Kidney epithelial cell (primary cell): ENCODE measurements around the gene ANGPT4. TPM values are rescaled to one million over a fixed set of nuclear protein-coding genes. Genes with fewer than 3 reads are reported as not detected.

Experiments
- DNase-seq: peaks from one replicate; pipeline ENCODE4 v3.0.0-alpha.2; 2010; ENCODE audit warnings: low read depth
- H3K27me3 ChIP-seq: 2 replicates; pipeline ENCODE4 v1.6.0; 2011; ENCODE audit warnings: low read length; ENCODE audit not compliant: control insufficient read depth, insufficient read depth
- H3K36me3 ChIP-seq: 2 replicates; pipeline ENCODE4 v1.5.1; 2011; ENCODE audit warnings: low read length; ENCODE audit not compliant: control insufficient read depth, insufficient read depth
- H3K4me3 ChIP-seq: 2 replicates; pipeline ENCODE4 v1.5.1; 2011; ENCODE audit warnings: low read depth, mild to moderate bottlenecking, control low read depth, low read length
- total RNA-seq: library from RNA; depleted of rRNA; stranded (reverse); fragments of >200 nt; gene quantifications from 2 replicates; pipeline ENCODE4 v1.2.3, GENCODE V29; 2015
- TF ChIP-seq, protein P1 (sequence below): IDR thresholded peaks from 2 replicates; pipeline ENCODE4 v1.5.1; 2011; ENCODE audit warnings: mild to moderate bottlenecking, moderate library complexity, low read length, control low read depth, inconsistent platforms; ENCODE audit not compliant: insufficient read depth, poor library complexity, severe bottlenecking

Gene ANGPT4
- total RNA-seq, 1 donor from 2014 or later: not detected

DNA sequence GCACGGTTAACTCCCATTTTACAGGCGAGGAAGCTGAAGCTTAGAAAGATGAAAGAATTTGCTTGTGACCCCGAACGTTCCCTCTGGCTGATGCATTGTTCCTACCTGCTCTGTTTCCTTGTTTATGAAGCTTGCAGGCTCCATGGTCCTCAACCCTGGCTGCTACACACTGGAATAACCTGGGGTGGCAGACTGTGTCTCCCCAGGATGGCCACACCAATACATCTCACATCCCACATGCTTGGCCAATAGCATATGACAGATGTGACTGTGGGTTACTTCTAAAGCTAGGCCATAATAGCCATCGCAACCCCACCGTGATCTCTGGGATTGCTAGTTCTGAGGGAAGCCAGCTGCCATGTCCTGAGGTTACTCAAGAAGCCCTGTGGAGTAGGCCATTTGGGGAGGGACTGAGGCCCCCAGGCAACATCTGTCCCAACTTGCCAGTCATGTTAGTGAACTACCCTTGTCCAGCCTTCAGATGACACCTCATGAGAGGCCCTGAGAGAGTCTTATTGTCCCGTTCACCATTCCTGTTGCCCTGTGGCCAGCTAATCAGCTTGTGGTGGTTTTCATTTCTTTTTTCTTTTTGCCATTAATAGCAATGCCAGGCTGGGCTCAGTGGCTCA lies 89.3 kb downstream of the ANGPT4 start:
- TF ChIP-seq, protein P1, sequence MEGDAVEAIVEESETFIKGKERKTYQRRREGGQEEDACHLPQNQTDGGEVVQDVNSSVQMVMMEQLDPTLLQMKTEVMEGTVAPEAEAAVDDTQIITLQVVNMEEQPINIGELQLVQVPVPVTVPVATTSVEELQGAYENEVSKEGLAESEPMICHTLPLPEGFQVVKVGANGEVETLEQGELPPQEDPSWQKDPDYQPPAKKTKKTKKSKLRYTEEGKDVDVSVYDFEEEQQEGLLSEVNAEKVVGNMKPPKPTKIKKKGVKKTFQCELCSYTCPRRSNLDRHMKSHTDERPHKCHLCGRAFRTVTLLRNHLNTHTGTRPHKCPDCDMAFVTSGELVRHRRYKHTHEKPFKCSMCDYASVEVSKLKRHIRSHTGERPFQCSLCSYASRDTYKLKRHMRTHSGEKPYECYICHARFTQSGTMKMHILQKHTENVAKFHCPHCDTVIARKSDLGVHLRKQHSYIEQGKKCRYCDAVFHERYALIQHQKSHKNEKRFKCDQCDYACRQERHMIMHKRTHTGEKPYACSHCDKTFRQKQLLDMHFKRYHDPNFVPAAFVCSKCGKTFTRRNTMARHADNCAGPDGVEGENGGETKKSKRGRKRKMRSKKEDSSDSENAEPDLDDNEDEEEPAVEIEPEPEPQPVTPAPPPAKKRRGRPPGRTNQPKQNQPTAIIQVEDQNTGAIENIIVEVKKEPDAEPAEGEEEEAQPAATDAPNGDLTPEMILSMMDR: no peak
- Histone ChIP-seq H3K4me3 (no peak overlapping the region), H3K36me3 (no peaks in the 10 kb centered on the region), H3K27me3 (no peaks in the 10 kb centered on the region)
- no peak for DNase-seq

DNA sequence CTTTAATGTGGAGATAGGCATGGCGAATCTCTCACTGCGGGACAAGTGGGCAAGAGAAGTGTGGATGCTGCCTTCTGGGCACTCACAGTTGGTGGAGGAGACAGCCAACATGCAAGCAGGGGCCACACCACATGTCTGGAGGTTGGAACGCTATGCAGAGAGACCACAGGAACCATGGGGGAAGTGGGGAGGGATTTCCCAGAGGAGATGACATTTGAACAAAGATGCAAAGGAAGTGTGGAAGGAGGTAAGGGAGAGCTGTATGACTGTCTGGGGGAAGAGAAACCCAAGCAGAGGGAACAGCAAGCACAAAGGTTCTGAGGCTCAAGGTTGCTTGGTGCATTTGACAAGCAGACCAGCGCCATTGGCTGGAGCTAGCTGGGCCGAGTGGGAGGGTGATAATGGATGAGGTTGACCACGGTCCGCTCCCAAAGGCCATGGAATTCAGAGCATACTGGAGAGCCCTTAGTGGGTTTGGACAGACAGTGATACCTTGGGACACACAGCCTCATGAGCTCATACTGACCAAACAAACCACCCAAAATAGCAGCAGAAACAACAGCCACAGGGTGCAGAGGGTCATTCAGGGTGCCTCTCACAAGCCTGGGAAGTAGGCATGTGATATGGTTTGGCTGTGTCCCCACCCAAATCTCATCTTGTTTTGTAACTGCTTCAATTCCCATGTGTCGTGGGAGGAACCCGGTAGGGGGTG lies 90.3 kb downstream of the ANGPT4 start:
- Histone ChIP-seq H3K27me3 (no peaks in the 10 kb centered on the region), H3K36me3 (no peaks in the 10 kb centered on the region), H3K4me3 (no peak overlapping the region)
- DNase-seq: no peak
- TF ChIP-seq, protein P1: no peak

DNA sequence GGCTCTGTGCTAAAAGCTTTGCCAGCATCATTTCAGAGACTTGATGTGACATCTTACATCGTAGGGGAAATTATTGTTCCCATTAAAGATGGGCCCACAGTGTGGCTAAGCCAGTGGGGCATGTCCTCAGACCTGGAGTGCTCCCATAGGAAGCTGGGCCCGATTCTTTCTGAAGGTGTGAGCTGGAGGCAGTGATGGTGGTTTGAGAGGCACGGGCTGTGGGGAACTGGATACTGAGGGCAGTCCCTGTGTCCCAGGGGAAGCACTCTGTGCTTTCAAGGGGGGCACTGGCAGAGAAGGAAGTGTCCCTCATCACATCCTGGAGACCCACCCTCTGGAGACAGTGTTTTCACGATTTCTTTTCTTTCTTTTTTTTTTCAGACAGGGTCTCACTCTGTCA lies 91.2 kb downstream of the ANGPT4 start:
- Histone ChIP-seq H3K36me3 (no peaks in the 10 kb centered on the region), H3K4me3 (no peak overlapping the region), H3K27me3 (no peaks in the 10 kb centered on the region)
- TF ChIP-seq, protein P1: no peak
- DNase-seq: no peak

DNA sequence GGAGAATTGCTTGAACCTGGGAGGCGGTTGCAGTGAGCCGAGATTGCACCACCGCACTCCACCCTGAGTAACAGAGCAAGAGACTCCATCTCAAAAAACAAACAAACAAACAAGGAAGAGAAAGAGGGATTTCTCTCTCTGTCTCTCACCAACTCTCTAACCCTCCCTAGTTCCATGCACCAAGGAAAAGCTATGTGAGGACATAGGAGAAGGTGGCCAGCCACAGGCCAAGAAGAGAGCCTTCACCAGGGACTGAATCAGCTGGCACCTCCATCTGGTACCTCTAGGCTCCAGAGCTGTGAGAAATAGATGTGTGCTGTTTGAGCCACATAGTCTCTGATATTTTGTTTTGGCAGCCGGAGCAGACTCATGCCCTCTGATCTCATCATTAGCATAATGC lies 91.6 kb downstream of the ANGPT4 start:
- DNase-seq: no peak
- TF ChIP-seq, protein P1: no peak
- Histone ChIP-seq H3K36me3 (no peaks in the 10 kb centered on the region), H3K27me3 (peaks cover 2% of the 10 kb centered on the region), H3K4me3 (no peak overlapping the region)

DNA sequence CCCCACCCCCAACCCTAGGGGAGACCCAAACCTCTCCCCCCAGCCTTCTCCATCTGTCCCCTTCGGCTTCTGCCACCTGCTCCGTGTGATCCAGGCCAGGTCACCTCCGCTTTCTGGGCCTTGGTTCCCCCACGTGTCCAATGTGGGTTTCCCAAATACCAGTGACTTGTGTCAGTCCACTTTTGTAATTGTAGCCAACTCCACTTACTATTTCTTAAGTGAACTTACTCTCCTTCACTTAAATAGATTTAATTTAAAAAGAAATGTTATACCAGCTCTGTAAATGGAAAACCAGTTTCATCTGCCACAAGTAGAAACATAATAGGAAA lies 92.6 kb downstream of the ANGPT4 start:
- TF ChIP-seq, protein P1: no peak
- DNase-seq: no peak

More for the DNA sequence above, 92.6 kb downstream of the ANGPT4 start:
- Histone ChIP-seq H3K27me3 (peaks cover 2% of the 10 kb centered on the region), H3K4me3 (no peak overlapping the region), H3K36me3 (no peaks in the 10 kb centered on the region)
